Heart left ventricle (tissue), 16 donors: ENCODE results near the gene OGFR. TPM values are rescaled to one million over a fixed set of nuclear protein-coding genes. Genes with fewer than 3 reads are reported as not detected.

Source experiments
- ATAC-seq, 4 donors: fragments of 200-7000 bp; cut with Tn5 transposase; one replicate each; pipeline ENCODE4 v1.9.1; 2020 to 2022; ENCODE audit warnings: moderate library complexity in 4 of 4, mild to moderate bottlenecking in 3 of 4, moderate number of reproducible peaks in 1 of 4
- DNase-seq, 5 donors: peaks; one replicate each; pipeline ENCODE4 v3.0.0-alpha.2; 2020
- H3K27ac ChIP-seq, 12 donors: fragments of 200-600 bp; sonication (generic) in 4 of 12; one replicate each; pipeline versions ENCODE4 v1.5.0 to v1.8.0; 2016 to 2022; ENCODE audit warnings: mild to moderate bottlenecking in 2 of 12
- H3K27me3 ChIP-seq, 9 donors: fragments of 200-600 bp; sonication (generic) in 2 of 9; one replicate each; pipeline versions ENCODE4 v1.5.1 to v1.8.0; 2016 to 2022; ENCODE audit warnings: mild to moderate bottlenecking in 3 of 9
- H3K36me3 ChIP-seq, 9 donors: fragments of 200-600 bp; sonication (generic) in 2 of 9; one replicate each; pipeline versions ENCODE4 v1.5.0 to v1.8.0; 2018 to 2022; ENCODE audit warnings: mild to moderate bottlenecking in 2 of 9
- H3K4me1 ChIP-seq, 12 donors: fragments of 200-600 bp; sonication (generic) in 4 of 12; one replicate each; pipeline versions ENCODE4 v1.5.0 to v1.8.0; 2016 to 2022; ENCODE audit warnings: mild to moderate bottlenecking in 3 of 12
- H3K4me3 ChIP-seq, 12 donors: fragments of 200-600 bp; sonication (generic) in 4 of 12; one replicate each; pipeline versions ENCODE4 v1.5.0 to v1.8.0; 2017 to 2022; ENCODE audit warnings: mild to moderate bottlenecking in 9 of 12, moderate library complexity in 4 of 12
- H3K9me3 ChIP-seq, 12 donors: fragments of 200-600 bp; sonication (generic) in 4 of 12; one replicate each; pipeline versions ENCODE4 v1.5.0 to v1.8.0; 2016 to 2022; ENCODE audit warnings: mild to moderate bottlenecking in 1 of 12
- POLR2A ChIP-seq, 2 donors: fragments of 450-650 bp; IDR thresholded peaks; one replicate each; pipeline ENCODE4 v1.6.1; 2017; ENCODE audit warnings: antibody characterized with exemption in 2 of 2, mild to moderate bottlenecking in 2 of 2, moderate library complexity in 2 of 2
- WGBS, 4 donors: extraction: QIAGEN DNeasy Blood & Tissue Kit in 2 of 4; methylation state at CpG; one replicate each; pipeline versions ENCODE4 v1.1.5 to v1.1.7; 2013 to 2018; 5-methylcytosine and 5-hydroxymethylcytosine counted together
- intact Hi-C, 10 donors: fragments of 100-400 bp; cut with DNase I; formaldehyde crosslinking; loops; one replicate each; pipeline versions ENCODE4 v1.11.1 to v1.14.2; 2022
- polyA plus RNA-seq, 2 donors: library from polyadenylated mRNA; stranded (reverse); fragments of 200-250 nt; gene quantifications; one replicate each; pipeline ENCODE4 v1.2.3, GENCODE V29; 2013
- total RNA-seq, 9 donors: library from RNA; depleted of rRNA in 2 of 9; stranded (reverse); fragments of >200 nt in 2 of 9; fragmentation: NEBNext Ultra II Directional in 3 of 9; extraction: Animal tissue kit (Norgen Biotek cat#: 25700) in 3 of 9; gene quantifications; one replicate each; pipeline versions ENCODE4 v1.1.0 to v1.2.4, GENCODE V29; 2016 to 2023
- TF ChIP-seq, protein P1 (sequence below), 12 donors: fragments of 200-600 bp; sonication (generic) in 4 of 12; IDR thresholded peaks; one replicate each; pipeline versions ENCODE4 v1.5.0 to v1.8.0; 2018 to 2022; ENCODE audit warnings: antibody characterized with exemption in 12 of 12, mild to moderate bottlenecking in 5 of 12
- donor health status: ischemic (EF 13 %, LVEDD 7.1; RV severe dilation, severe dysfunction).
- donor health status: healthy with polysubstance abuse.
- donor health status: DM: no; HTN: yes; CAD: no.
- donor health status: DM: no; HTN: no; CAD: no.
- donor health status: ischemic (EF 25% LVEDD 6.9; RV normal size, moderate dysfunction).
- donor health status: ischemic (EF 25% LVEDD 5.7; RV mildly dilated, moderate dysfunction).
- donor health status: healthy.
- donor health status: DM: yes; HTN: yes; CAD: no.
- donor health status: ischemic (EF 35%, LVEDD 5.7; RV mildly dilated, moderate dysfunction).
- donor health status: nonischemic (EF 11% LVEDD 7.7; RV severe dilation, severe dysfunction).
- donor health status: DM: yes; HTN: yes; CAD: no.
- donor health status: PGD.
- donor health status: ischemic (EF 29% LVEDD 5.4; RV normal size, mild dysfunction).
- donor health status: nonischemic (EF 23%, LVEDD 6.1; RV moderate dilation, normal function).

The OGFR gene
- total and polyA plus RNA-seq, 11 donors = 14.9 to 46.9 (median 21.2) TPM

DNA sequence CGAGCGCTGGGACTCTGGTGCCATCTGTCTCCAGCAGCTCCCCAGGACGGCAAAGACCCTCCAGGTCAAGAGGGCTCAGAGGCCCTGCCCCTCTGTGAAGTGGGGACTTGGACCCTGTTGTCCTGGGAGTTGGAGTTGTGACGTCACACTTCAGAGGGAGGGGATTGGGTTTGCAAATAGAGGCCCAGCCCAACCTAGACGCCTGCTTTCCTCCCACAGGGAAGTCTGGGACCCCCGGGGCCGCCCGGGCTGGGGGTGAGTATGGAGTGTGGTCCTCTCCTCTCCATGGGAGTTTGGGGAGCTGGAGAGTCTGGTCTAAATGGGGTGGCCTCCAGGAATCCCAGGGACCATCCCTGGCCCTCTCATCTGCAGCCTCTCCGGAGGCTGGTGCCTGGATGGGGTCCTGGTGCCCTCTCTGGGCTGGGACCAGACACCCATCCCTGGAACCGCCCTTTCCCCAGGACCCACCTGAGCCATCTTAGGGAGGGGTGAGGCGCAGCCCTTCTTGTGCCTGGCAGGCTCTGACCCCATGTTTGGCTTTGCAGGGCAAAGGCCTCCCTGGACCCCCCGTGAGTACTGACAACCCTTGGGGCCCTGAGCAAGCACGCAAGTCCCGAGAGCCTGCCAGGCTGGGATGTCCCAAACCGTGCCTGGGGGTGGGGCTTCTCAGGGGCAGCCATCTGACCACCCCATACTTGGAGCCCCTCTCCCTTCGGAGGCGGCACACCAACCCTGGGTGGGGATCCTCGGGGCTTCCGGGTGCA is 16.5 kb downstream of the OGFR start:
- Histone ChIP-seq H3K27me3 (peaks cover 8 to 28% (median 16%) of the 10 kb centered on the region in 9 donors), H3K4me1 (peaks cover 0 to 55% (median 40%) of the 10 kb centered on the region in 12 donors), H3K4me3 (no peak overlapping the region), H3K36me3 (no peaks in the 10 kb centered on the region), H3K27ac (no peak overlapping the region), H3K9me3 (no peaks in the 10 kb centered on the region)
- 89 to 91% (median 90%) methylated on average over 9 to 19 of the region's 19 CpGs for WGBS, 4 donors
- intact Hi-C loops = no loop called here
- ATAC-seq (no peak), DNase-seq (no peak)
- no peak for TF ChIP-seq POLR2A (IDR thresholded peaks at IDR 0.05)
- TF ChIP-seq, protein P1, sequence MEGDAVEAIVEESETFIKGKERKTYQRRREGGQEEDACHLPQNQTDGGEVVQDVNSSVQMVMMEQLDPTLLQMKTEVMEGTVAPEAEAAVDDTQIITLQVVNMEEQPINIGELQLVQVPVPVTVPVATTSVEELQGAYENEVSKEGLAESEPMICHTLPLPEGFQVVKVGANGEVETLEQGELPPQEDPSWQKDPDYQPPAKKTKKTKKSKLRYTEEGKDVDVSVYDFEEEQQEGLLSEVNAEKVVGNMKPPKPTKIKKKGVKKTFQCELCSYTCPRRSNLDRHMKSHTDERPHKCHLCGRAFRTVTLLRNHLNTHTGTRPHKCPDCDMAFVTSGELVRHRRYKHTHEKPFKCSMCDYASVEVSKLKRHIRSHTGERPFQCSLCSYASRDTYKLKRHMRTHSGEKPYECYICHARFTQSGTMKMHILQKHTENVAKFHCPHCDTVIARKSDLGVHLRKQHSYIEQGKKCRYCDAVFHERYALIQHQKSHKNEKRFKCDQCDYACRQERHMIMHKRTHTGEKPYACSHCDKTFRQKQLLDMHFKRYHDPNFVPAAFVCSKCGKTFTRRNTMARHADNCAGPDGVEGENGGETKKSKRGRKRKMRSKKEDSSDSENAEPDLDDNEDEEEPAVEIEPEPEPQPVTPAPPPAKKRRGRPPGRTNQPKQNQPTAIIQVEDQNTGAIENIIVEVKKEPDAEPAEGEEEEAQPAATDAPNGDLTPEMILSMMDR (IDR thresholded peaks at IDR 0.05) = no peak

DNA sequence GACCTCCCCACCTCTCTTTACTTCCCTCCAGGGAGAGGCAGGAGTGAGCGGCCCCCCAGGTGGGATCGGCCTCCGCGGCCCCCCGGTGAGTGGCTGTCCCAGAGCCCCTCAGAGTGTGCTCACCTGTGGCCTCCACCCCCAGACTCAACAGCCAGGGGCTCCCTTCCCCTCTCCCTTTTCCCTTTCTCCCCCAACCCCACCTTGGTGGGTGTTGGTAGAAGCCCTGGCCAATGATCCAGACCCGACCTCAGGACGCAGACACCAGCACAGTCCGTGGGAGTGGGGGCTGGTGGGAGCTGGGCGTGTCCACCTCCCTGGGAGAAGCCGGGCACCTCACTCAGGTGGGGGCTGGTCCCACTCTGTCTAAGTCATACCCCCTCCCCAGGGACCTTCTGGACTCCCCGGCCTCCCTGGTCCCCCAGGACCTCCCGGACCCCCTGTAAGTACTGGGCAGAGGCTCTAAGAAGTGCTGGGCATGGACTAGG is 17.1 kb downstream of the OGFR start:
- no peak overlapping the region for H3K4me3 ChIP-seq
- no peaks in the 10 kb centered on the region for H3K36me3 ChIP-seq
- DNase-seq = no peak
- no peaks in the 10 kb centered on the region for H3K9me3 ChIP-seq
- intact Hi-C loops = no loop called here
- TF ChIP-seq POLR2A (IDR thresholded peaks at IDR 0.05) = no peak
- TF ChIP-seq, protein P1 (IDR thresholded peaks at IDR 0.05) = no peak
- H3K27me3 ChIP-seq = peaks cover 8 to 21% (median 11%) of the 10 kb centered on the region in 9 donors
- peaks cover 0 to 49% (median 34%) of the 10 kb centered on the region in 12 donors for H3K4me1 ChIP-seq
- WGBS, 4 donors = 91 to 95% (median 94%) methylated on average over 10 to 12 of the region's 12 CpGs
- H3K27ac ChIP-seq = no peak overlapping the region
- no peak for ATAC-seq

DNA sequence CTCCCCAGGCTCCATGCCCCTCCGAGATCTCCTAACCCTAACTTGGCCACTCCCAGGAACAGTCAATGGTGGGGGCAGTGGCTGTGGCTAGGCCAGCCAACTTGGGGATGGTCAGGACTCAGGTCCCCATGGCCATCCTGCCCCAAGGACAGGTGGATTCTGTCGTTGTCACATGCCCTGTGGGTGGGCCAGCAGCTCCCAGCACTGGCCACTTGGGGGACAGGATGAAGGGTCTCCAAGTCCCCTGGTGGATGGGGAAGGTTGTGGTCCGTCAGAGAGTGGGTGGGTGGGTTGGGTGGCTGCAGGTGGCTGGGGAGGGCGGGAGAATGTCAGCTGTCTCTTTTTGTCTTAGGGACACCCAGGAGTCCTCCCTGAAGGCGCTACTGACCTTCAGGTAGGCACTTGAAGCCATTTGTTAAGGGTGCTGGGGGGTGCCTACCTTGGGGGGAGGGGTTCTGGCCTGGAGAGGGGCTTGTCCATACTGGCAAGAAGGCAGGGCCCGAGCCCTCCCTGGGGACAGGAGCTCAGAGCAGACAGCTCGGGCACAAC is 17.7 kb downstream of the OGFR start:
- intact Hi-C loops = no loop called here
- Histone ChIP-seq H3K27me3 (peaks cover 3 to 16% (median 6%) of the 10 kb centered on the region in 9 donors), H3K27ac (no peak overlapping the region), H3K36me3 (no peaks in the 10 kb centered on the region), H3K9me3 (no peaks in the 10 kb centered on the region), H3K4me1 (peaks cover 0 to 43% (median 32%) of the 10 kb centered on the region in 12 donors), H3K4me3 (no peak overlapping the region)
- no peak for TF ChIP-seq POLR2A (IDR thresholded peaks at IDR 0.05)
- WGBS, 4 donors = 69 to 94% (median 83%) methylated on average over 6 to 7 of the region's 7 CpGs
- ATAC-seq = no peak
- DNase-seq = no peak

DNA sequence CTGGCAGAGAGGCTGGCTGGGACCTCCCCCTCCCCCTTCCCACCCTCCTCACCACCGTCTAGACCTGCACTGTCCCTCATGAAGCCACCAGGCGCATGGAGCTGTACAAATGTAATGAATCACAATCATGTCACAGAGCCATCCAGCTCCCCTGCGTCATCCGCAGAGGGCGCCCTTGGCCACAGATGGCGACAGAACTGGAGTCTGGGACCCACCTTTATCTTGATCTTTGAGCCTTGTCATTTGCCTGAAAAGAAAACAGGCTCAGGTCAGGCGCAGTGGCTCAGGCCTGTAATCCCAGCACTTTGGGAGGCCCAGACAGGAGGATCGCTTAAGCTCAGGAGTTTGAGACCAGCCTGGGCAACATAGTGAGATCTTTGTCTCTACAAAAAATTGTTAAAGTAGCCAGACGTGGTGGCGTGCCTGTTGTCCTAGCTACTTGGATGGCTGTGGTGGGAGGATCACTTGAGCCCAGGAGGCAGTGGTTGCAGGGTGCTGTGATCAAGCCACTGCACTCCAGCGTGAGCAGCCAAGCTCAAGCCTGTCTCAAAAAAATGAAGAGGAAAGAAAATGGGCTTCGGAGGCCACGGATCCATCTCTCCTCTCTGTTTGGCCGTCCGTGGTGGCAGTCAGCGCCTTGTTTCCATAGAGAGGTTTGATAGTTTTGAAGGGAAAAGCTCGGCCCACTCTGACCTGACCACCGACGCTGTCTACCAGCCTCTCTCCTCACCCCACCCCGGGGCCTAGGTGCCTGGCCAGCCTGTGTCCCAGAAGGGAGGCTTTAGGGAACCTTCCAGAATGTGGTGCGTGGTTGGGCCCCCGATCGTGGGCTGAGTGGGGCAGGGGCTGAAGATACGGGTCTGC is 18.4 kb downstream of the OGFR start:
- Histone ChIP-seq H3K27ac (no peak overlapping the region), H3K36me3 (no peaks in the 10 kb centered on the region), H3K27me3 (peaks cover 0 to 9% (median 0%) of the 10 kb centered on the region in 9 donors), H3K9me3 (no peaks in the 10 kb centered on the region), H3K4me3 (no peak overlapping the region), H3K4me1 (peaks cover 0 to 36% (median 26%) of the 10 kb centered on the region in 12 donors)
- no peak for ATAC-seq
- TF ChIP-seq, protein P1 (IDR thresholded peaks at IDR 0.05) = peak in 2 of 12 donors; percentile 8 to 15
- no peak for TF ChIP-seq POLR2A (IDR thresholded peaks at IDR 0.05)
- intact Hi-C loops = no loop called here
- 86 to 92% (median 89%) methylated on average over 20 to 24 of the region's 24 CpGs for WGBS, 4 donors
- DNase-seq = no peak
